Ovary (tissue), 3 donors: ENCODE data around the gene CST4.

Experiments used
- CTCF ChIP-seq, 3 donors: fragments of 450-650 bp in 2 of 3; fragments of 200-600 bp in 1 of 3; IDR thresholded peaks; one replicate each; pipeline versions ENCODE4 v1.5.1 to v1.8.0; 2016 to 2022; ENCODE audit warnings: antibody characterized with exemption in 3 of 3, mild to moderate bottlenecking in 1 of 3
- EP300 ChIP-seq: sonication (generic); formaldehyde crosslinking; IDR thresholded peaks from one replicate; pipeline ENCODE4 v1.6.1; 2017; ENCODE audit warnings: antibody characterized with exemption
- POLR2A ChIP-seq: fragments of 450-650 bp; IDR thresholded peaks from one replicate; pipeline ENCODE4 v1.6.1; 2017; ENCODE audit warnings: antibody characterized with exemption, mild to moderate bottlenecking, moderate library complexity
- donor health status: DM: no; HTN: no; CAD: no.

GRCh38 chr20:23671479-23671878 is 17.4 kb downstream of the CST4 start:
- TF ChIP-seq CTCF (IDR thresholded peaks at IDR 0.05), result no peak
- no peak for TF ChIP-seq POLR2A
- TF ChIP-seq EP300, result no peak
